Left cardiac atrium (tissue), 4 donors: ENCODE measurements around the gene GTF2H3. TPM values are rescaled to one million over a fixed set of nuclear protein-coding genes. Genes with fewer than 3 reads are reported as not detected.

Experiments
- ATAC-seq, 2 donors: fragments of 200-7000 bp; cut with Tn5 transposase; one replicate each; pipeline ENCODE4 v1.9.1; 2020; ENCODE audit warnings: mild to moderate bottlenecking in 2 of 2, moderate library complexity in 2 of 2
- DNase-seq: peaks from one replicate; pipeline ENCODE4 v3.0.0-alpha.2; 2020
- intact Hi-C, 2 donors: fragments of 100-400 bp; cut with DNase I; formaldehyde crosslinking; loops; one replicate each; pipeline versions ENCODE4 v1.14.1 to v1.15.1; 2022 to 2023
- total RNA-seq, 2 donors: library from RNA; stranded (reverse); fragmentation: NEBNext Ultra II Directional; extraction: Animal tissue kit (Norgen Biotek cat#: 25700); gene quantifications; one replicate each; pipeline ENCODE4 v1.2.1, GENCODE V29; 2021
- donor health status: DM: no; HTN: yes; CAD: no.
- donor health status: DM: no; HTN: yes; CAD: no; lungs with severe emphysema.
- donor health status: DM: yes; HTN: yes; CAD: no.
- donor health status: Dilated cardiomyopathy.

The GTF2H3 gene
- total RNA-seq, 2 donors from 2014 or later, result 11.7 to 16.5 TPM

- DNase-seq, result no peak
- ATAC-seq, result no peak
- intact Hi-C loops, result no loop called here
These were observed 50.3 kb downstream of the GTF2H3 start for GRCh38 chr12:123683964-123684363.

DNA sequence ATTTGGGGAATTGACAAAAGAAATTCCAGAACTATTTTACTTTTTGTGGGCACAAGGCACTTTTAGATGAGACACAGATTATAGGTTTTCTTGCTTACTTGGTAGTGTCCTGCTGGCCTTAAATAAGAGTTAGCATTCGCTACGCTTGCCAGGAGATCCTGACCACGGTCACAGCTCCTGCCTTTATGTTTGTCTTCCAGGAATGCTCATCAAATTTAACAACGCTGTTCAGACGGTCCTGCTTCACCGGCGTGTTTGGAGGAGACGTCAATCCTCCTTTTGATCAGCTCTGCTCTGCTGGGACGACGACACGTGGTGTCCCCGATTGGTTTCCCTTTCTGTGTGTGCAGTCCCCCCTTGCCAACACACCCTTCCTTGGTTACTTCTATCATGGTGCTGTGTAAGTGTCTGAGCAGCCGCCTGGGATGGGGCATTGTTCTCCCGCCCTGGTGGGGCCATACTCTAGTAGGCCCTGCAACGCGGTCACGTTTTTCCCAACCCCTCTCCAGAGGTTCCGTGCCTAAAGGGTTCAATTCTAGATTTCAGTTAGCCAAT lies 53.1 kb downstream of the GTF2H3 start:
- DNase-seq (no peak), ATAC-seq (no peak)
- intact Hi-C loops, result no loop called here

DNA sequence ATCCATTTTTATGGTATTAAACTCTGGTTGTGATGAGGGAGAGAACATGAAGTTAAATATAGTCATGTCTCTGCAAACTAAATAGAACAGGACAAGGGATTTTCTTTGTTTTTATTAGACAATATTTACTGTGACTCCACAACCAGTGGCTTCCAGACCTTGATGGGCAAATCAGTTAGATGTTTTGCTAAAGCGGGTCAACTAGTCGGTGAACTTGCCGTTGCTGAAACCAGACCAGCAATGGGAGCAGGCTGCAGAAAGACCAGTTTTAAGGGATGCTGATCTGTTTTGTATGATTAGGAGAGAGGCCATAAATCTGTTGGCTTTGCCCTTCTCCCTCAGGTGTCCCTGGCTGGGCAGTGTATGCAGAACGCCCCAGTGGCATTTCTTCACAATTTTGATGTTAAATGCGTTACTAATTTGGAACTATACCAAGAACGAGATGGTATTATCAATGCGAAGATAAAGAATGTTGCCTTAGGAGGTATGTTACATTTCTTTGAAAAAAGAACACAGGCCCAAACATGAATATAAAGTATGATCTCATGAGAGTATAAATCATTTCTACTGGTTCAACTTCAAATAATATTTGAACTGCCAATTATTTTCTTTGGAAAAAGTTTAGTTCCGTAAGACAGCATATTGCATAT lies 56.7 kb downstream of the GTF2H3 start:
- ATAC-seq, result no peak
- intact Hi-C loops, result no loop called here
- DNase-seq, result no peak

GRCh38 chr12:123696207-123696606 lies 62.6 kb downstream of the GTF2H3 start:
- DNase-seq (no peak), ATAC-seq (no peak)
- intact Hi-C loops, result no loop called here

- DNase-seq (no peak), ATAC-seq (no peak)
- intact Hi-C loops, result no loop called here
These were observed 63.0 kb downstream of the GTF2H3 start for GRCh38 chr12:123696646-123697045.

DNA sequence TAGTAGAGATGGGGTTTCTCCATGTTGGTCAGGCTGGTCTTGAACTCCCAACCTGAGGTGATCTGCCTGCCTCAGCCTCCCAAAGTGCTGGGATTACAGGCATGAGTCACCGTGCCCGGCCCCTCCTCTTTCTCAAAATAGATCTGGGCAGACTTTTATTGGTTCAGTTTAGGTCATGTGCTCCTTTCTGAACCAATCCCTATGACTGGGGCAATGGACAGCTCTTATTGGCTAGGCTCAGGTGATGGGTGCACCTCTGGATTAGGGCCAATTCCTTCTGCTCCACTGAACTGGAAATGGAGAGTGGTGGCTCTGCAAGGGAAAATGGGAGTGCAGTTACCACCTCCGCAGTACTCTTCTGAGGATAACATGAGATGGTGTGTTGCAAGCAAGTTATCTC lies 72.3 kb downstream of the GTF2H3 start:
- intact Hi-C loops, result no loop called here
- no peak for DNase-seq
- no peak for ATAC-seq

GRCh38 chr12:123707466-123707865 lies 73.8 kb downstream of the GTF2H3 start:
- no peak for DNase-seq
- no peak for ATAC-seq
- intact Hi-C loops, result no loop called here

Other genes starting within 250 kb of the GTF2H3 start
- 10 to 100 TPM; 17.6 to 22.9 TPM for gene KMT5A, start 249.7 kb upstream of the GTF2H3 start, total RNA-seq
- 1 to 10 TPM; 3.1 to 3.7 TPM for gene RILPL2, start 197.1 kb upstream of the GTF2H3 start, total RNA-seq
- gene SNRNP35, start 175.7 kb upstream of the GTF2H3 start, total RNA-seq, result 10 to 100 TPM; 20.1 to 22.3 TPM
- 10 to 100 TPM; 91.7 to 98.0 TPM for gene RILPL1, start 100.1 kb upstream of the GTF2H3 start, total RNA-seq
- gene TMED2, start 49.3 kb upstream of the GTF2H3 start, total RNA-seq, result 100 to 1,000 TPM; 176 to 248 TPM
- 1 to 10 TPM; 8.1 to 8.5 TPM for gene DDX55, start 31.7 kb upstream of the GTF2H3 start, total RNA-seq
- gene EIF2B1, start 143 bp upstream of the GTF2H3 start, total RNA-seq, result 10 to 100 TPM; 27.9 to 29.3 TPM
- gene TCTN2, start 37.3 kb downstream of the GTF2H3 start, total RNA-seq, result 1 to 10 TPM; 3.7 to 4.8 TPM
- 10 to 100 TPM; 14.6 to 20.5 TPM for gene ATP6V0A2, start 78.5 kb downstream of the GTF2H3 start, total RNA-seq
- gene DNAH10, start 128.5 kb downstream of the GTF2H3 start, total RNA-seq, result under 1 TPM; 0.03 to 0.29 TPM